Hepatocyte (in vitro differentiated cells): ENCODE data around the gene MIER2.

Source experiments
- CTCF ChIP-seq: fragments of 200-600 bp; sonication (generic); IDR thresholded peaks from 2 replicates; pipeline ENCODE4 v1.5.1; 2016; ENCODE audit warnings: antibody characterized with exemption, mild to moderate bottlenecking; ENCODE audit not compliant: poor library complexity
- EZH2 ChIP-seq: fragments of 200-600 bp; sonication (generic); IDR thresholded peaks from 2 replicates; pipeline ENCODE4 v1.6.1; 2016; ENCODE audit warnings: antibody characterized with exemption, mild to moderate bottlenecking, borderline replicate concordance

- no peak for TF ChIP-seq CTCF
- TF ChIP-seq EZH2: no peak
Observed at GRCh38 chr19:311813-312261, 32.8 kb downstream of the MIER2 start.
